HepG2 (cell line): Measurements from ENCODE around the gene MT1F. TPM values are rescaled to one million over a fixed set of nuclear protein-coding genes. Genes with fewer than 3 reads are reported as not detected.

ENCODE experiments used
- ASH2L ChIP-seq: fragments of 300-600, 200-600 bp; sonication (generic); IDR thresholded peaks from 2 replicates; pipeline ENCODE4 v1.7.0; 2017; ENCODE audit warnings: low read depth, mild to moderate bottlenecking, moderate library complexity, mixed read lengths, low read length; ENCODE audit not compliant: insufficient read length
- CREB1 ChIP-seq, 2 experiments: fragments of 450-650 bp in 1 of 2; IDR thresholded peaks; 2 replicates each; pipeline ENCODE4 v1.6.1; 2016 to 2017; ENCODE audit warnings: control low read depth in 1 of 2, mild to moderate bottlenecking in 1 of 2, missing compliant biosample characterization in 1 of 2, missing genetic modification characterization in 1 of 2
- E2F5 ChIP-seq: sonication (generic); formaldehyde crosslinking; conservative IDR thresholded peaks from 2 replicates; pipeline ENCODE4 v1.4.0; 2020; ENCODE audit warnings: missing genetic modification reagents
- FOSL1 ChIP-seq: sonication (generic); formaldehyde crosslinking; IDR thresholded peaks from 2 replicates; pipeline ENCODE4 v1.9.0; 2021; ENCODE audit warnings: missing genetic modification reagents, borderline replicate concordance
- HOXA3 ChIP-seq: sonication (generic); formaldehyde crosslinking; IDR thresholded peaks from 2 replicates; pipeline ENCODE4 v1.5.0; 2020; ENCODE audit warnings: missing genetic modification reagents
- MEIS2 ChIP-seq: sonication (generic); formaldehyde crosslinking; IDR thresholded peaks from 2 replicates; pipeline ENCODE4 v1.9.0; 2021; ENCODE audit warnings: mild to moderate bottlenecking, missing genetic modification reagents
- NFYC ChIP-seq: IDR thresholded peaks from 2 replicates; pipeline ENCODE4 v1.6.1; 2016; ENCODE audit warnings: missing genetic modification reagents, missing compliant biosample characterization
- SPEN ChIP-seq: sonication (generic); formaldehyde crosslinking; IDR thresholded peaks from 2 replicates; pipeline ENCODE4 v1.5.1; 2020; ENCODE audit warnings: low read depth, mild to moderate bottlenecking, missing genetic modification reagents
- TARDBP ChIP-seq: sonication (generic); formaldehyde crosslinking; IDR thresholded peaks from 2 replicates; pipeline ENCODE4 v1.8.0; 2022; ENCODE audit warnings: mild to moderate bottlenecking, missing genetic modification reagents
- TGIF2 ChIP-seq: IDR thresholded peaks from 2 replicates; pipeline ENCODE4 v1.6.1; 2016; ENCODE audit warnings: control low read depth, missing compliant biosample characterization
- THAP8 ChIP-seq: sonication (generic); formaldehyde crosslinking; IDR thresholded peaks from 2 replicates; pipeline ENCODE4 v1.5.1; 2020; ENCODE audit warnings: missing genetic modification reagents, mild to moderate bottlenecking, borderline replicate concordance
- ZBTB49 ChIP-seq: sonication (generic); formaldehyde crosslinking; IDR thresholded peaks from 2 replicates; pipeline ENCODE4 v1.4.0; 2020; ENCODE audit warnings: missing genetic modification reagents, borderline replicate concordance
- ZFY ChIP-seq: sonication (generic); formaldehyde crosslinking; IDR thresholded peaks from 2 replicates; pipeline ENCODE4 v1.4.0; 2020; ENCODE audit warnings: missing genetic modification reagents
- ZNF281 ChIP-seq: sonication (generic); formaldehyde crosslinking; IDR thresholded peaks from 2 replicates; pipeline ENCODE4 v1.4.0; 2020; ENCODE audit warnings: missing genetic modification reagents, borderline replicate concordance
- ZNF543 ChIP-seq: sonication (generic); formaldehyde crosslinking; IDR thresholded peaks from 2 replicates; pipeline ENCODE4 v1.4.0; 2020; ENCODE audit warnings: mild to moderate bottlenecking, missing genetic modification reagents
- ZNF619 ChIP-seq: sonication (generic); formaldehyde crosslinking; IDR thresholded peaks from 2 replicates; pipeline ENCODE4 v1.4.0; 2020; ENCODE audit warnings: mild to moderate bottlenecking, missing genetic modification reagents
- ZNF660 ChIP-seq: sonication (generic); formaldehyde crosslinking; IDR thresholded peaks from 2 replicates; pipeline ENCODE4 v1.5.1; 2020; ENCODE audit warnings: mild to moderate bottlenecking, low read depth, missing genetic modification reagents, borderline replicate concordance
- ZNF781 ChIP-seq: sonication (generic); formaldehyde crosslinking; IDR thresholded peaks from 2 replicates; pipeline ENCODE4 v1.5.1; 2020; ENCODE audit warnings: borderline replicate concordance, mild to moderate bottlenecking, missing genetic modification reagents; ENCODE audit errors: not compliant biosample characterization
- polyA plus RNA-seq, 8 experiments: library from polyadenylated mRNA; depleted of rRNA in 3 of 8; stranded (reverse) in 7 of 8; unstranded in 1 of 8; fragments of >200 nt; fragmentation: Illumina TruSeq in 4 of 8; extraction: Trizol in 4 of 8; gene quantifications; 2 replicates each; pipeline versions ENCODE4 v1.2.1 to v1.2.3, GENCODE V29; 2011 to 2016; ENCODE audit warnings: low read depth in 4 of 8, missing spikeins in 1 of 8, mixed read lengths in 1 of 8; ENCODE audit not compliant: insufficient read depth in 1 of 8
- total RNA-seq, 5 experiments: library from RNA; depleted of rRNA; stranded (reverse); fragments of >200 nt; fragmentation: Illumina TruSeq; extraction: Trizol; gene quantifications; 2 replicates each; pipeline ENCODE4 v1.2.3, GENCODE V29; 2016; ENCODE audit warnings: low read depth in 1 of 5

MT1F gene
- total and polyA plus RNA-seq, 2 of the 13 experiments (the other 11 are each of a cell fraction or from before 2014, with no cell fraction given) = 1.9 to 169 TPM

- TF ChIP-seq ASH2L = peak; percentile 55
- no peak for TF ChIP-seq MEIS2 (CRISPR knock-in tag)
- no peak for TF ChIP-seq ZNF781 (CRISPR knock-in tag)
- TF ChIP-seq SPEN (CRISPR knock-in tag) = no peak; the same call in 1 of the 2 replicates
- no peak for TF ChIP-seq ZNF660
- TF ChIP-seq CREB1 (IDR thresholded peaks at IDR 0.05) = no peak
- TF ChIP-seq CREB1 (CRISPR knock-in tag; IDR thresholded peaks at IDR 0.05) = peak; percentile 50; the same call in 1 of the 2 replicates
- TF ChIP-seq ZNF281 (CRISPR knock-in tag) = no peak
- TF ChIP-seq ZNF543 (CRISPR knock-in tag) = no peak
- TF ChIP-seq ZBTB49 (CRISPR knock-in tag) = peak; percentile 41; the same call in 1 of the 2 replicates
- TF ChIP-seq THAP8 = no peak
- no peak for TF ChIP-seq NFYC
- no peak for TF ChIP-seq TGIF2
- TF ChIP-seq HOXA3 (CRISPR knock-in tag) = peak; percentile 52; the same call in 1 of the 2 replicates
- no peak for TF ChIP-seq FOSL1 (CRISPR knock-in tag)
- peak; percentile 69 for TF ChIP-seq TARDBP (CRISPR knock-in tag)
- 0 out of 2 replicates have a peak, but pooled peaks have one; percentile 10 for TF ChIP-seq ZNF619 (CRISPR knock-in tag)
- peak; percentile 72 for TF ChIP-seq ZFY (CRISPR knock-in tag)
- TF ChIP-seq E2F5 = peak; percentile 37; the same call in 1 of the 2 replicates
Measured at GRCh38 chr16:56625140-56625942, 32.4 kb upstream of the MT1F start, which contains the start of gene MT1E (continued).
